DMS53 treated with DMSO at 0.1 percent for 48 hours (cell line): ENCODE measurements around the gene KCTD1.

ENCODE experiments used
- DNase-seq: peaks from one replicate; lab custom pipeline; 2025; ENCODE audit not compliant: unreplicated experiment; lab: John Stamatoyannopoulos, UW

The KCTD1 gene

GRCh38 chr18:26548415-26549262 lies at the start of gene KCTD1:
Gene KCTD1, minus strand, starts transcription at chr18:26548553. Its CDS starts 17 bp downstream, at chr18:26548536.
- DNase-seq, result peak; percentile 57

GRCh38 chr18:26593365-26594320 lies 45.3 kb upstream of the KCTD1 start:
- no peak for DNase-seq

GRCh38 chr18:26584745-26585144 lies 36.4 kb upstream of the KCTD1 start:
- DNase-seq, result no peak

- peak; percentile 78 for DNase-seq
These were observed 31.7 kb upstream of the KCTD1 start for GRCh38 chr18:26579941-26580618.

- peak; percentile 69 for DNase-seq
These were observed 27.5 kb upstream of the KCTD1 start for GRCh38 chr18:26575865-26576217.

GRCh38 chr18:26574958-26575864 lies 26.9 kb upstream of the KCTD1 start:
- peak; percentile 70 for DNase-seq

- DNase-seq, result no peak
These were observed 20.7 kb upstream of the KCTD1 start for GRCh38 chr18:26568926-26569665.

GRCh38 chr18:26568513-26568912 lies 20.2 kb upstream of the KCTD1 start:
- DNase-seq, result no peak

- no peak for DNase-seq
These were observed 18.7 kb upstream of the KCTD1 start for GRCh38 chr18:26566874-26567555.

GRCh38 chr18:26565514-26565913 lies 17.2 kb upstream of the KCTD1 start:
- DNase-seq, result no peak

- no peak for DNase-seq
These were observed 14.7 kb upstream of the KCTD1 start for GRCh38 chr18:26563024-26563423.

- DNase-seq, result no peak
These were observed 14.2 kb upstream of the KCTD1 start for GRCh38 chr18:26562568-26562967.

GRCh38 chr18:26561769-26562168 lies 13.4 kb upstream of the KCTD1 start:
- DNase-seq, result no peak

- no peak for DNase-seq
These were observed 8.2 kb upstream of the KCTD1 start for GRCh38 chr18:26556573-26556972.

- DNase-seq, result no peak
These were observed 7.6 kb upstream of the KCTD1 start for GRCh38 chr18:26555804-26556553.

- no peak for DNase-seq
These were observed 5.6 kb upstream of the KCTD1 start for GRCh38 chr18:26553943-26554342.

- no peak for DNase-seq
These were observed 3.3 kb upstream of the KCTD1 start for GRCh38 chr18:26551695-26552081.

- no peak for DNase-seq
These were observed 2.8 kb upstream of the KCTD1 start for GRCh38 chr18:26550998-26551694.
